ENCODE data around the gene TFB1M.

GRCh38 chr6:155325700-155326516 lies 11.6 kb upstream of the TFB1M start:
- TF ChIP-seq EP300 (IDR thresholded peaks at IDR 0.05) (no peak), POLR2AphosphoS5 (IDR thresholded peaks at IDR 0.05) (no peak), CTCF (IDR thresholded peaks at IDR 0.05) (no peak)
